AG09309 (cell line): ENCODE data around the gene ROR2.
"Not testable (repeated sequence)": the region's sequence is repeated elsewhere in the genome, so short reads cannot be mapped to it uniquely, and the experiment has no call there.

Experiments
- DNase-seq: peaks from one replicate; pipeline ENCODE4 v3.0.0-alpha.2; 2010; ENCODE audit warnings: low read depth
- H3K4me3 ChIP-seq: 2 replicates; pipeline ENCODE4 v1.5.1; 2011; ENCODE audit warnings: mild to moderate bottlenecking, low read depth, low read length, moderate library complexity; ENCODE audit not compliant: control insufficient read depth
- CTCF ChIP-seq: IDR thresholded peaks from 2 replicates; pipeline ENCODE4 v1.5.1; 2011; ENCODE audit warnings: mild to moderate bottlenecking, low read depth, low read length, inconsistent platforms; ENCODE audit not compliant: insufficient read depth, control insufficient read depth; ENCODE audit errors: missing control alignments

The ROR2 gene

GRCh38 chr9:91541734-91542133 lies 408.3 kb downstream of the ROR2 start:
- no peak overlapping the region for H3K4me3 ChIP-seq
- TF ChIP-seq CTCF, result no peak
- DNase-seq, result no peak

- not testable (repeated sequence) for H3K4me3 ChIP-seq, DNase-seq
These were observed 409.5 kb downstream of the ROR2 start for GRCh38 chr9:91540506-91540905.

- no peak for DNase-seq
- TF ChIP-seq CTCF, result no peak
- no peak overlapping the region for H3K4me3 ChIP-seq
These were observed 413.8 kb downstream of the ROR2 start for GRCh38 chr9:91536211-91536691.

- TF ChIP-seq CTCF, result no peak
- no peak overlapping the region for H3K4me3 ChIP-seq
- DNase-seq, result no peak
These were observed 415.7 kb downstream of the ROR2 start for GRCh38 chr9:91534374-91534773.

- no peak for TF ChIP-seq CTCF
- no peak overlapping the region for H3K4me3 ChIP-seq
- DNase-seq, result no peak
These were observed 416.6 kb downstream of the ROR2 start for GRCh38 chr9:91533382-91533781.

- DNase-seq, result no peak
- no peak overlapping the region for H3K4me3 ChIP-seq
- TF ChIP-seq CTCF, result no peak
These were observed 417.7 kb downstream of the ROR2 start for GRCh38 chr9:91532325-91532724.

GRCh38 chr9:91530829-91531228 lies 419.2 kb downstream of the ROR2 start:
- H3K4me3 ChIP-seq, result no peak overlapping the region
- TF ChIP-seq CTCF, result no peak
- no peak for DNase-seq
